ENCODE data around the gene NSMCE3.
"Not testable (repeated sequence)": the region's sequence is repeated elsewhere in the genome, so short reads cannot be mapped to it uniquely, and the experiment has no call there.

NSMCE3 gene

DNA sequence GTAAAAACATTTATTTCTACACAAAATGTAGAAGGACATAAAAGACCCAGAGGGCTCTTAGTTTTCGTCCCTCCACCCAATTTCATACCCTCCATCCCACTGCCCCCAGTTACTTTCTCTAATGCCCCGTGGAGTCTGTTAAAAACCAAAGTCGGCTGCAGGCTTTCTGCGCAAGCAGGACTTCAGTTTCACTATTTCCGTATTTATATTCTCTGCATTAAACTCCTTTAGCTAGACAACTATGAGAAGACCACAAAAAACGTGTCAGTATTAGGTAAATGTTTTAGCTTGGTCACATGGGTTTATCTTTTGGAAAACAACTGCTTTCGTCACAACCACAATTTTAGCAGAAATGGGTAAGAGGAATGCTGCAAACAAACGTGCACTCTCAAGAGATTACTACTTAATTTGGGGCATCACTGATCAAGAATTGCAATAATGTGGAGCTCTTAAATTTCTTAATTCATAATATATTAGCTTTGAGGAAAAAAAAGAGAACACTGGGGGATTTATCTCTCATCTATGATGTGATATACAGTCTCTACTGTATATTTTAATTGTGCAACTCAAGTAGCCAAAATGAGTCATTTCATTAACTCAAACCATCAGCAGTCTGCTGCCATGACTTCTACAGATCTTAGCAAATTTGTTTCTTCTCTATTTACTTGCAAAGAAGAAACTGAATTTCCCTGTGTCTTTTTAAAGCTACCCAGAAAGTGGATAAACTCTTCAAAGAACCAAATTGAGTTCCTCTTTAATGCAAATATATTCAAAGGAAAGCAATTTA lies 740 bp upstream of the NSMCE3 start:
- DNase-seq (ENCODE audit: low read depth) = peak; percentile 12

DNA sequence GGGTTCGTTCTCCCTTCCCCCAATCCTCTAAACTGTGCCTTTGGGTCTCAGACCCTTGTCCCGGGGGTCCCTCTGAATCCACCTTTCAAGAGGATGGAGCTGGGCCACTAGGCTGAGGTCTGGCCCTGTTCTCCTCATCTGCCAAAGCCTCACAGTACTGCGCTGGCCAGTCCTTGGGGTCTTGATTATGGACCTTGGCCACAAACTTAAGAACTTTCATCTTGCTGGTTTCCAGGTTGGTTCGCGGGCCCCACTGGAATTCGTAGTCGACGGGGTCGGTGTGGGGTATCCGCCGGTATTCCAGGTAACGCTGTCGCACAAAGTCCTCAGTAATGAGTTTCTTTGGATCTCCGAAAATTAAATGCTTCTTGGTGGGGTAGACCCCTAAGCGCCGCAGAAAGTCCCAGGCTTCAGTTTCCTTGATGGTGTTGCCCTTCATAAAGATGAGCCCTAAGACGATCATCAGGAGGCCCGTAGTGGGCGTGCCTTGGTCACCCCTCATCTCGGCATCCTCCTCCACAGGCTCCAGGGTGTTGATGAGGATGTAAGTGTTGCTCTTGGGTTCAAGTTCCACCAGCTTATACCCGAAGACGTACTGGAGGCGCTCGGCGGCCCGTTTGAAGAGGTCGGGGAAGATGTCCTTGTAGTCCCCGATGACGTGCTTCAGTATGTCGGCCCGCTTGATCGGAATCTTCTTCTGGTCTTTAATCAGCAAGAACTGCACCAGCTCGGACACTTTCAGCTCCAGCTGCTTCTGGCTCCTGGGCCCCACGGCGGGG lies 727 bp downstream of the NSMCE3 start:
- peak; percentile 7 for DNase-seq (ENCODE audit: low read depth)

DNA sequence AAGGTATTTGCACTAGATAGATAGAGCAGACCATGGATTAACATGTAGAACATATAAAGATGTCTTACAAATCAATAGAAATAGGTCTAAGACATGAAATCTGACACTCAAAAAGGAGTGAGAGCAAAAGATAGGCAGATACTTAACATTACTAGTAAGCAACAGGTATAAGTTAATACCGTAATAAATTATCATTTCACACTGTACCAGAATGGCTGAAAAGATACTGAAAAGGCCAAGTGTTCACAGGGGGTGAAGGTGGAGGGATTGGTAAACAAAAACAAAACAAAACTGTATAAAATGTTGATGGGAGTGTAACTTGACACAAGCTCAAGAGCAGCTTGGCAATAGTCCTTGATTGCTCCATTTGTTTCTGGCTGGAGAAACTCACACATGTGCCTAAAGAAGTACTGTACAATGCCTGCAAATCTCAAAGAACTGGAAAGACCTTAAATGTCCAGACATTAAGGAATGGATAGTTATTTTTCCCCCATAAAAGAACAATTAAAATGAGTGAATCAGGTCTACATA lies 3.5 kb downstream of the NSMCE3 start:
- no peak for DNase-seq (ENCODE audit: low read depth)

DNA sequence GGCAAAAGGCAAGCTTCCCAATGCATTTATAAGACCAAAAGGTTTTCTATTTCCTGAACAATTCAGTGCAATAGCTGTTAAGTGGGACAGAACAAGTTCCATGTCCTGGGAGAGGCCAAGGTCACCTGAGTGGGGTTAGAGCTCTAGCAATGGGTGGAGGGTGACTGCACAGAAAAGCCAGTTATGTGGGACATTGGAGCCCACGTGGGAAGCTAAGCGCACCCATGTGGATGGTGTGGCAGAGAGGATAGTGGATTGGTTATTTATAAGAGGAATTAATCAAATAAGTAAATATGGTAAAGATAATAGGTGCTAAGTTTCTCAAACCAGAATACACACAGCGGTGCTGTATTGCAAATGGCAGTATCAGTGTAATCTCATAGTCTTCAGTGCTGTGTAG lies 6.3 kb downstream of the NSMCE3 start:
- no peak for DNase-seq (ENCODE audit: low read depth)

DNA sequence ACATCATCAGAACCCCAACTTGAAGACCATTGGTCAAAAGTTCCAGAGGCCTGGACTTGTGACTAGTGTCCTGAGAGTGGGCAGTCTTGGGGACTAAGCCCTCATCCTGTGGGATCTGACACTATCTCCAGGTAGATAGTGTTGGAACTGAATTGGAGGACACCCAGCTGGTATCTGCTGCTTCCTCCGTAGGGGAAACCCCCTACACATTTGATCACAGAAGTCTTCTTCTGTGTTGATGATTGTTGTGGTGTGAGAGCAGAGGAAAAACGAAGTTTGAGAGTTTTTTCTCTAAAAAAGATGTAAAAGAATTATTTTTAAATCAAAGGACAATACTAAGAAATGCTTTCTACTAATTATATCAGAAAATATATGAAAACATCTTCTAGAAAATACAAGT lies 6.9 kb downstream of the NSMCE3 start:
- DNase-seq (ENCODE audit: low read depth) = no peak

DNA sequence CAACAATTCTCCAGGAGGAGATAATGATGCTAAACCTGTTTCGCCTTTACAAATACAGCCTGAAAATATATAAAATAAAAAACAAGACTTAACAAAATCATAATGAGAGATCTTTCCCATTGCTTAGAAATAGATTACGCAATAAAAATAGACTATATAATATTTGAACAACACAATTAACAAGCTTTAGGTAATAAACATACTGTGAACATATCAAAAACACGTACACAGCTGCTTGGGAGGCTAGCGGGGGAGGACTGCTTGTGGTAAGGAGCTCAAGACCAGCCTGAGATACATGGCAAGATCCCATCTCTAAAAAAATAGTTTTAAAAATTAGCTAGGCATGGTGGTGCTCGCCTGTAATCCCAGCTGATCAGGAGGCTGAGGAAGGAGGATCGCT lies 8.7 kb downstream of the NSMCE3 start:
- no peak for DNase-seq (ENCODE audit: low read depth)

DNA sequence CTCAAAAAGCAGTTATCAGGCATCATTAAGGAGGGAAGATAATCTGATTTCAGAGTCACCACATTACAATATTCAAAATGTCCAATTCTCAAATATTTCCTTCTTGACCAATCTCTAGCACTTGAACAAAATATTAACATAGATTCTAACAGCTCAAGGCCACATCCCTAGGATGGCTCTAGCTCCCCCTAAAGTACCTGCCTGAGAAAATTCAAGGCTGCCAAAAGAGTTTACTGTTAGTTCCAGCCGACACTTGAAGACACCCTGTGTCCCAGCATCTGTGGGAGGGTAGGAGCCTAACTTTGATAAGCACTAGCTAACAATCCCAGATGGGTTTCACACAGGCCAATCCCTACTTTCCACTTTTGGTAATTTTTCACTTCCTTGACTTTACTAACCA lies 10.4 kb downstream of the NSMCE3 start:
- DNase-seq (ENCODE audit: low read depth) = no peak

DNA sequence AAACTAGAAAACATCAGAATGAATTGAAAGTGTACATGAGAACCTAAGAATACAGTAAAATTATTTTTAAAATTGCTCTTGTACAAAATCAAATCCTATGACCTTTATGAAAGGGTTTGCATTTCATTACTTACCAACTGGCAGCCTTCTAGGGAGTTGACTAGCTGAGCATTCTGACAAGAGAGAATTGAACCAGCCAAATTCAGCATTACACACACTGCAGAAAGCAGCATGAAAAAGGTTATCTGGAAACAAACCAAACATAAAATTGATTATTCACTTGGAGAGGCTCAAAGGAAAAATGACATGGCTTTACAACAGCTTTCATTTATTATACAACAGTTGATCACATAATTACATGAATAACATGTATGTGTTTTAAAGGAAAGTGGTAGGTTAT lies 17.4 kb downstream of the NSMCE3 start:
- DNase-seq (ENCODE audit: low read depth) = no peak

DNA sequence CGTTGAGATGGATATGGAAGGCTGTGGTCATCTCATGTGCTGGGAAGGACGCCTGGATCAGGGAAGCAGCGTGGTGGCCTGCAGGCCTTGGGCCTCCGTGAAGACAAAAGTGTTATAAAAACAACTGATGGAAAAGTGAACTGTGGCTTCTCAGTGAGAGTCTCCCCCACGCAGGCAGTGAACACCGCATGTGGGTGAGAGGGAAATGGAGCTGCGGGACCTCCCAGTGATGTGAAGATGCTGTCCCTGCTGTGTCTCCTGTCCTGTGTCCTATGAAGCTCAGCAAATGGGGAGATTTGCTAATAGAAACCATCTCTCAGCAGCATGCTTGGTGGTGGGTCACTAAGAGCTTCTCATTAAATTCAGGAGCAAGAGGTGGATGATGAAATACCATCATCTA lies 25.1 kb downstream of the NSMCE3 start:
- DNase-seq (ENCODE audit: low read depth) = no peak

DNA sequence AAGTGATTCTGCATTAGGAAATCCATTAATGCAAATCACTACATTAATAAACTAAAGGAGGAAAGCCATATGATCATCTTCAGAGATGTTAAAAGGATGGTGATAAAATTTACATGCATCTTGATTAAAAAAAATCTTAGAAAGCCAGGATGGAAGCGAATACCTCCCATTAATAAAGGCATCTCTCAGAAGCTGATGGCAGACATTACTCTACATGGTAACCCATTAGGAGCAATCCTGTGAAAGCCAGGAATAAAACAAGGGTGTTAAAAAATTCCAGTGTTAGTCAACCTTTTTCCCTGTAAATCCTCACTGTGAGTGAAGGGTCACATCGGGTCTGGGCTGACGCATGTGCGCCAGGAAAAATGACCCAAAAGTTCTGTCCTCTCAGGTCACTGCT lies 25.5 kb downstream of the NSMCE3 start:
- DNase-seq (ENCODE audit: low read depth) = no peak

DNA sequence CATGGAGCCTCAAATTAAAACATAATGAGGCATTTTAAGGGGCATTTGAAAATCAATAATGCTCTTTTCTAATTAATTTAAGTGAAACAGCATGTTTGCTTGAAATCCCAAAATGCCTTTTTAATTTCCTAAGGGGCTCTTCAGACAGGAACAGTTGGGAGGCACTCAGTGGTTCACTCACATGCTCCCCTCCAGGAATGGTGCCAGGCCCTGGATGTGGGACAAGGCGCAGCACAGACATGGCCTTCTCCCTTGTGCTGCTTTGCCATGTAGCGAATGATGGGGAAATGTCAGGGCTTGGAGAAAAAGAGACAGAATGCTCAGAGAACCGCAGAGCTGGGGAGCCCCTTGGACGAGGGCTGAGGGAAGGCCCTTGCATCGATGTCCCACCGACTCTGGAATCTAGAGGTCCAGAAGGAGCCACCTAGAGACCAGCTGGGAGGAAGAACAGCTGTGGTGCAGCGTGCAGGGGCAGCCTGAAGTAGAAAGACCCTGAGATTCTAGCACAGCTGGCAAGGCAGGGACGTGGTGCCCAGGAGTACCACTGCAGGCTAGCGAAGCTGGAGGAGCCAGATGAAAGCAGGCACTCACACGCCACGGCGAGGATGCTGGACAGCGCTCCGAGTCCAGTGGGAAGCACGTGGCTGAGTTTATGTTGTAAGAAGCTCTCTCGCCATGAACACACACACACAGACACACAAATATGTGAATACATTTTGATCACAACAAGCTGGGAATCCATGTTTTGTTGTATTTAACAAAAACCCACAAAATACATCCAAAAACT lies 27.0 kb downstream of the NSMCE3 start:
- no peak for DNase-seq (ENCODE audit: low read depth)

DNA sequence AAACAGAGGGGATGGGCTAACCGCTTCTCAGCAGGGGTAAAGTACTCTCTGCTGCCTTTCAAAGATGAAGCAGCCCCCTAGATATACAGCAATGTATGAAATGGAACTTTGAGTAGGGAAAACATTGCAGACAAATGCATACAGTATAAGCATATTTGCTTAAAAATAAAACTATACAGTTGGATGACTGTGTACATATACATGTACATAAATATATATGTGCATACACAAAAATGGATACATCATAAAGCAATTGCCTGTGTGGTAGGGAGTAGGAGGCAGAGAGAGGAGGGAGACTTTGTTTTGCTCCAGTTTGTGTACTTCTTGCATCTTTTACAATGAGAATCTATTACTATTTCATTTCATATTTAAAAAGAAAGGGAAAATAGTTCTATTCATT lies 28.4 kb downstream of the NSMCE3 start:
- no peak for DNase-seq (ENCODE audit: low read depth)

DNA sequence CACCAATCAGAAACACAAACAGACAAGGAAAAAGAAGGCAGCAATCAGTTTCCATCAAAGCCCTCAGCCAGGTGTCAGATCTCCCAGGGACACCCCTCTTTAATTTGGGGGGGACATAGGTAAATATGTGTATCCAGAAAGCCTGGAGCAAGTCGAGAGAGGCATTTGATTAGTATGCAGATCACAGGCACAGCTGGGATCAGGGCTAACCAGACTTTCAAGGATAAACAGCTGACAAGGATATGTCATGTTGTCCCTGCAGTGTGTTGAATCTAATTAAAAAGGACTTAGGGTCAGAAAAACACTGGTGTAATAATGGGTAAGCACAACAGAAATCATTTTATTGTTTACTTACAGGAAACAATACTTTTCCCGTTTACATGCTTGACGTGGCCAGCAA lies 30.2 kb downstream of the NSMCE3 start:
- DNase-seq (ENCODE audit: low read depth) = no peak

DNA sequence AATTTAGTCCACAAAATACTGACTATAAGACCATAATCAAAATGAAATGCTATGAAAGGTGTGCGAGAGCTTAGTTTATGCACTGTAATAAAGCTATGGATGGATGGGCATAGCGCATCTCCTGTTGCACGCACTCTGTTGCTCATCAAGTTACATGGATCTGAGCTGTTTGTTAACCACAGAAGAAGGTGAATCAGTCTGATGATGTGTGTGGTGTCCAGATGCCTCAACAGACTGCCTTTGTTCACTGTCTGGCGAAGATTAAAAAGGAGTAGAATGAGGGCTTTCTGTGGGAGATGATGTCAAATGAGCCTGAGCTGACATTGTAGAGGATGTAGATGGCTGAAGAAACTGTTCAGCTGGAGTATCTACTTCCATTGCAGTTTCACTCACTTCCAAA lies 36.1 kb downstream of the NSMCE3 start:
- no peak for DNase-seq (ENCODE audit: low read depth)

DNA sequence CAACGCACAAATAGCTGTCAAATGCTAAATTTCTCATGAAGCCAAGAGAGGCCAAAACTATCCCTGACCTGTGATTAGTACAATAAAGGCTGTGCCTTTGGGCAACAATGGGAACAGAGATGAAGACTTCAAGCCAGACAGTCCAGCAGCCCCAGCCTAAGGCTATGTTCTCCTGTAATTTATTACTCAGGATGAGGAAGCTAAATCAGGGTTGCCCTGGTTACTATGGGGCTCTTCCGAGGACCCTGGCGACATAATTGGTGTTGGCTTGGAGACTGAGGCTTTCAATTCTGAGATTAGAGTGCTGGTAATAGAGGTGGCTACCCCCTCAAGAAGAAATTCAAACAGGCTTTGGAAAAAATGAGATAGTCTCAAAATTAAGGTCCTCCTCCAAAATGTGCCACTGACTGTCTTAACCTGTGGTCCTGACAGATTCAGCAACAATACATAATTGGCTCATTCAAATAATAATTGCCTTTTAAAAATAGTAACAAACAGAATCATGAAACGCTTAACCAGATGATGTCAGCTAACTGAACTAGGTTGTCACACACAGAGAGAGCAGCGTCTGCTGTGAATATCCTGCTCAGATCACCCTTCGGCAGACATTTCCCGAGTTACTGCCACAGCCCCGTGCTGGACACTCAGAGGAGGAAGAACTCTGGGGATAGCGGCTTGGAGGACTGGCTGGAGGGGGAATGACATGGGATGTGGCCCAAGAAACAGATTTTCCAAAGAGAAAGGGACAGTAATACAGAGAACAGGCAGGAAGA lies 43.0 kb downstream of the NSMCE3 start:
- DNase-seq (ENCODE audit: low read depth) = no peak

DNA sequence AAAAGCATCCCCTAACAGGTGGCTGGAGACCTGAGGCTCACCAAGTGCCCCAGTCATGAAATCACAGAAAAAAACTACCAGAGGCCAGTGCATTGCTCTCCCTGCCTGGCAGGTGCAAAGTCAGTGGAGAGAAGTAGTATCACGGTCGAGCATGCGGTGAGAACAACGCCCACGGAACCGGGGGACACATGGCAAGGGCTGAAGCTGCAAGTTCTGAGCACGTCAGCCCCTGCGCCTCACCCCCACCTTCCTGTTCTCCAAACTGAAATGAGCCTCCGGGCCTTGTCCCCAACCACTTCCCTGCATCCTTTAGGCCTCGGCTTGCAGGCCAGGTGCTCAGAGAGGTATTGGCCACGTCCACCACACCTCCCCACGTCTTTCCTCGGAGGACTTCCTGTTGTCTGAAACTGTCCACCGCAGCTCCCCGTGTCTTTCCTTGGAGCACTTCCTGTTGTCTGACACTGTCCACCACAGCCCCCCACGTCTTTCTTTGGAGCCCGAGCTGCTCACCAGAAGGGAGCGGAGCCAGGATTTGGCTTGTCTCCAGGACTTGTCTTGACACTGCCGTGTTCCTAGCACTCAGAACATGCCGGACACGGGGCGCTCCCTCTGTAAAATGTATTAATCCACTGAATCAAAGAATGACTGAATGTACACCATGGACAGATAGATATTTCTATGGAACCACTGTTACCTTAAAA lies 43.9 kb downstream of the NSMCE3 start:
- DNase-seq (ENCODE audit: low read depth) = no peak

DNA sequence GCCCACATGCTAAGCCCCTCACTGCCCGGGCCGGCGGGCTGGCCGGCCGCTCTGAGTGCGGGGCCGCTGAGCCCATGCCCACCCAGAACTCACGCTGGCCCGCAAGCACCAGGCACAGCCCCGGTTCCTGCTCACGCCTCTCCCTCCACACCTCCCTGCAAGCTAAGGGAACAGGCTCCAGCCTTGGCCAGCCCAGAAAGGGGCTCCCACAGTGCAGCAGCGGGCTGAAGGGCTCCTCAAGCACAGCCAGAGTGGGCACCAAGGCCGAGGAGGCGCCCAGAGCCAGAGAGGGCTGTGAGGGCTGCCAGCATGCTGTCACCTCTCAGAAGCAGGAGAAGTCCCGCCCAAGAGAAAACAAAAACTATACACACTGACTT lies 44.6 kb downstream of the NSMCE3 start:
- DNase-seq (ENCODE audit: low read depth) = not testable (repeated sequence)

DNA sequence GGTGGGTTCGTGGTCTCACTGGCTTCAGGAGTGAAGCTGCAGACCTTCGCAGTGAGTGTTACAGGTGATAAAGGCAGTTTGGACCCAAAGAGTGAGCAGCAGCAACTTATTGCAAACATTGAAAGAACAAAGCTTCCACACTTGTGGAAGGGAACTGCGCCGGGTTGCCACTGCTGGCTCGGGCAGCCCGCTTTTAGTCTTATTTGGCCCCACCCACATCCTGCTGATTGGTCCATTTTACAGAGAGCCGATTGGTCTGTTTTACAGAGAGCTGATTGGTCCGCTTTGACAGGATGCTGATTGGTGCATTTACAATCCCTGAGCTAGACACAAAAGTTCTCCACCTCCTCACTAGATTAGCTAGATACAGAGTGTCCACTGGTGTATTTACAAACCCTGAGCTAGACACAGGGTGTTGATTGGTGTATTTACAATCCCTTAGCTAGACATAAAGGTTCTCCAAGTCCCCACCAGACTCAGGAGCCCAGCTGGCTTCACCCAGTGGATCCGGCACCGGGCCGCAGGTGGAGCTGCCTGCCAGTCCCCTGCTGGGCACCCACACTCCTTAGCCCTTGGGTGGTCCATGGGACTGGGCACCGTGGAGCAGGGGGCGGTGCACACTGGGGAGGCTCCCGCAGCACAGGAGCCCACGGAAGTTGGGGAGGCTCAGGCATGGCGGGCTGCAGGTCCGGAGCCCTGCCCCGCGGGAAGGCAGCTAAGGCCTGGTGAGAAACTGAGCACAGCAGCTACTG lies 45.2 kb downstream of the NSMCE3 start:
- DNase-seq (ENCODE audit: low read depth) = not testable (repeated sequence)

DNA sequence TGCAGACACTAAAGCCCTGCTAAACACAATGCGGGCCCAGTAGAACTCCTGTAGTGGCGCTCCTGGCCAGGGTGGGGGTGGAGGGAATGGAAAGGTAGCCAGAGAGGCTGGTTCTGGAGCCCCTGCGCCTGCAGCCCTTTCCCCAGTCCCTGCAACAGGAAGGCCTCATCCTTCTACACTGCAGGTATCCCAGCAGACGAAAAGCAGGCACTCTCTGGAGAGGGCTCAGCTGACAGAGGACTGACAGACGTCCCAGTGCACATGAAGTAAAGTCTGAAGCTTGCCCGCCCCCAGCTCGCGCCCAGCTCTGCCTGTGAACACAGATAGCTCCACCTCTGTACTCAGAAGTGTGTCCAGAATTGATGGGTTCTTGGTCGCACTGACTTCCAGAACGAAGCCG lies 46.0 kb downstream of the NSMCE3 start:
- DNase-seq (ENCODE audit: low read depth) = no peak

DNA sequence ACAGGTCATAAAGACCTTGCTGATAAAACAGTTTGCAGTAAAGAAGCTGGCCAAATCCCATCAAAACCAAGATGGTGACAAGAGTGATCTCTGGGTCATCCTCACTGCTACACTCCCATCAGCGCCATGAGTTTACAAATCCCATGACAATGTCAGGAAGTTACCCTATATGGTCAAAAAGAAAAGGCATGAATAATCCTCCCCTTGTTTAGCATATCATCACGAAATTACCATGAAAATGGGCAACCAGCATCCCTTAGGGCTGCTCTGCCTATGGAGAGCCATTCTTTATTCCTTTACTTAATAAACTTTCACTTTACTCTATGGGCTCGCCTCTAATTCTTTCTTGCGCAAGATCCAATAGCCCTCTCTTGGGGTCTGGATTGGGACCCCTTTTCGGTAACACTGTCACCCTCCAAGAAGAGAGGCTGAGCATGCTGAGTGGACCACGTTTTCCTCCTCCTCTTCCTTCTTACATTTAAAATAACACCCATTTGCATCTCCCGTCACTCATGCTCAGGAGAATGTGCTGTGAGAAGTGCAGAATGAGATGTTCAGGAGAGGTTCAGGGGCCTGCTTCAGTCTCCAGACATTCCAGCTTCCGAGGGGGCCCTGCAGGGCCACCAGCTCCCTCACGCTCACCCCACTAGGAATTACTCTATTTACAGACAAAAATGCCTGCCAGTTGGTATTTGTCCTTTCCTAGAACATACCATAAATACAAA lies 47.3 kb downstream of the NSMCE3 start:
- no peak for DNase-seq (ENCODE audit: low read depth)

Measured in T-helper 22 cell (primary cell).